ENCODE results near the gene GABBR2. TPM values are rescaled to one million over a fixed set of nuclear protein-coding genes. Genes with fewer than 3 reads are reported as not detected.
"Not testable (repeated sequence)": the region's sequence is repeated elsewhere in the genome, so short reads cannot be mapped to it uniquely, and the experiment has no call there.

GABBR2 gene
- polyA plus RNA-seq, 1 donor = 0.69 TPM

- Histone ChIP-seq H3K4me1 (ENCODE audit: control insufficient read depth, insufficient read depth, low read length) (peaks cover 5% of the 10 kb centered on the region), H3K9me3 (ENCODE audit: control insufficient read depth, low read depth, low read length) (no peaks in the 10 kb centered on the region), H3K27me3 (ENCODE audit: control insufficient read depth, insufficient read depth, low read length) (no peaks in the 10 kb centered on the region), H3K4me3 (ENCODE audit: low read length) (no peak overlapping the region), H3K36me3 (ENCODE audit: control insufficient read depth, insufficient read depth, low read length) (no peaks in the 10 kb centered on the region), H3K27ac (ENCODE audit: low read length) (no peak overlapping the region)
- no CpG with 5 or more reads among the region's 7 CpGs for WGBS (ENCODE audit: insufficient coverage, low lambda C conversion rate)
- peak in 1 of 2 donors; percentile 21 for DNase-seq
Measured at GRCh38 chr9:98686961-98687855, 21.5 kb downstream of the GABBR2 start.

DNA sequence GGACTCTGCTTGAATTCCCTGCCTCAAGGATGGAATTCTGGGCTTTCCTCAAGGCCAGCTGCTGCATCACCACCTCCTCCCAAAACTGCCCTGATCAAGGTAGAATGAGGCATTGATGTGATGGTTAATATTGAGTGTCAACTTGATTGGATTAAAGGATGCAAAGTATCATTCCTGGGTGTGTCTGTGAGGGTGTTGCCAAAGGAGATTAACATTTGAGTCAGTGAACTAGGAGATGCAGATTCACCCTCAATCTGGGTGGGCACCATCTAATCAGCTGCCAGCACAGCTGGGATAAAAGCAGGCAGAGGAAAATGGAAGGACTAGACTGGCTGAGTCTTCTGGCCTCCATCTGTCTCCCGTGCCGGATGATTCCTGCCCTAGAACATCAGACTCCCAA is 23.9 kb downstream of the GABBR2 start:
- not testable (repeated sequence) for H3K36me3 ChIP-seq (ENCODE audit: control insufficient read depth, insufficient read depth, low read length); H3K4me1 ChIP-seq (ENCODE audit: control insufficient read depth, insufficient read depth, low read length); H3K27me3 ChIP-seq (ENCODE audit: control insufficient read depth, insufficient read depth, low read length); H3K4me3 ChIP-seq (ENCODE audit: low read length); H3K27ac ChIP-seq (ENCODE audit: low read length); H3K9me3 ChIP-seq (ENCODE audit: control insufficient read depth, low read depth, low read length); DNase-seq
- WGBS (ENCODE audit: insufficient coverage, low lambda C conversion rate) = no CpG with 5 or more reads among the region's 2 CpGs

GRCh38 chr9:98678244-98678842 is 30.4 kb downstream of the GABBR2 start:
- H3K4me1 ChIP-seq (ENCODE audit: control insufficient read depth, insufficient read depth, low read length) = no peaks in the 10 kb centered on the region
- DNase-seq = no peak
- no peak overlapping the region for H3K4me3 ChIP-seq (ENCODE audit: low read length)
- WGBS (ENCODE audit: insufficient coverage, low lambda C conversion rate) = 0% methylated on average over 1 of the region's 9 CpGs
- H3K9me3 ChIP-seq (ENCODE audit: control insufficient read depth, low read depth, low read length) = no peaks in the 10 kb centered on the region
- H3K36me3 ChIP-seq (ENCODE audit: control insufficient read depth, insufficient read depth, low read length) = no peaks in the 10 kb centered on the region
- no peaks in the 10 kb centered on the region for H3K27me3 ChIP-seq (ENCODE audit: control insufficient read depth, insufficient read depth, low read length)
- H3K27ac ChIP-seq (ENCODE audit: low read length) = no peak overlapping the region

GRCh38 chr9:98673681-98674080 is 35.1 kb downstream of the GABBR2 start:
- no CpG with 5 or more reads among the region's 5 CpGs for WGBS (ENCODE audit: insufficient coverage, low lambda C conversion rate)
- H3K4me1 ChIP-seq (ENCODE audit: control insufficient read depth, insufficient read depth, low read length) = no peaks in the 10 kb centered on the region
- H3K4me3 ChIP-seq (ENCODE audit: low read length) = no peak overlapping the region
- H3K27me3 ChIP-seq (ENCODE audit: control insufficient read depth, insufficient read depth, low read length) = no peaks in the 10 kb centered on the region
- no peak overlapping the region for H3K27ac ChIP-seq (ENCODE audit: low read length)
- H3K9me3 ChIP-seq (ENCODE audit: control insufficient read depth, low read depth, low read length) = no peaks in the 10 kb centered on the region
- DNase-seq = no peak
- H3K36me3 ChIP-seq (ENCODE audit: control insufficient read depth, insufficient read depth, low read length) = no peaks in the 10 kb centered on the region

DNA sequence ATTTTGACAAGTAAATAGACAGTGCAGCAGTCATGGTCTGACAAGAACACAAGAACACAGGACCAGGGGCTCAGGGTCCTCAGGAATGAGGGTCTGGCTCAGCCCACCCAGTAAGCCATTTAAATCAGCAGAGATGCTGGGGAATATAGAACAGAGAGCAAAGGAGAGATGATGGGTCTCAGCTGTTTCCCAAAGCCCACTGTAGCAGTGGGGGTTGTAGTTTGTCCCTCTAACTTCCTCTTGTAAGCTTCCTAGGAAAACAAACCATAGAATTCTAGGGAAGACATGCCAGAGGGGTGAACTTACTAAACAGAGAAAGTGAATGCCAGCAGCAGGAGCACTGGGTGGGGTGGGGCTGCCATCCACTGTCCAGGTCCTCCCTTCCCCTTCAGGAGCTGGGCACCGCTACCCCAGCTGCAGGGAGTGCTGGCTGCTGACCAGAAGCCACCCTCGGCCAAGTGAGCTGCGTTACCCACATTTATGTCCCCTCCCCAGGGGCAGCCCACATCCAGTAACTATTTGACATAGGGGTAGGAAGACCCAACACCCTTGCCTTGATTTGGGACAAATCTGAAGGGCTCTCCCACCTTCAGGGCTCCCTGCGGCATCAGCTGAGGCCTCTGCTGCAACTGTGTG is 41.6 kb downstream of the GABBR2 start:
- H3K4me1 ChIP-seq (ENCODE audit: control insufficient read depth, insufficient read depth, low read length) = no peaks in the 10 kb centered on the region
- no peaks in the 10 kb centered on the region for H3K36me3 ChIP-seq (ENCODE audit: control insufficient read depth, insufficient read depth, low read length)
- no peak overlapping the region for H3K27ac ChIP-seq (ENCODE audit: low read length)
- H3K9me3 ChIP-seq (ENCODE audit: control insufficient read depth, low read depth, low read length) = no peaks in the 10 kb centered on the region
- no peaks in the 10 kb centered on the region for H3K27me3 ChIP-seq (ENCODE audit: control insufficient read depth, insufficient read depth, low read length)
- no peak overlapping the region for H3K4me3 ChIP-seq (ENCODE audit: low read length)
- no CpG with 5 or more reads among the region's 4 CpGs for WGBS (ENCODE audit: insufficient coverage, low lambda C conversion rate)
- DNase-seq = no peak

- no peaks in the 10 kb centered on the region for H3K27me3 ChIP-seq (ENCODE audit: control insufficient read depth, insufficient read depth, low read length)
- DNase-seq = no peak
- no peaks in the 10 kb centered on the region for H3K4me1 ChIP-seq (ENCODE audit: control insufficient read depth, insufficient read depth, low read length)
- no peaks in the 10 kb centered on the region for H3K9me3 ChIP-seq (ENCODE audit: control insufficient read depth, low read depth, low read length)
- H3K27ac ChIP-seq (ENCODE audit: low read length) = no peak overlapping the region
- H3K4me3 ChIP-seq (ENCODE audit: low read length) = no peak overlapping the region
- H3K36me3 ChIP-seq (ENCODE audit: control insufficient read depth, insufficient read depth, low read length) = no peaks in the 10 kb centered on the region
- WGBS (ENCODE audit: insufficient coverage, low lambda C conversion rate) = no CpG with 5 or more reads among the region's 4 CpGs
Measured at GRCh38 chr9:98665501-98665900, 43.2 kb downstream of the GABBR2 start.

DNA sequence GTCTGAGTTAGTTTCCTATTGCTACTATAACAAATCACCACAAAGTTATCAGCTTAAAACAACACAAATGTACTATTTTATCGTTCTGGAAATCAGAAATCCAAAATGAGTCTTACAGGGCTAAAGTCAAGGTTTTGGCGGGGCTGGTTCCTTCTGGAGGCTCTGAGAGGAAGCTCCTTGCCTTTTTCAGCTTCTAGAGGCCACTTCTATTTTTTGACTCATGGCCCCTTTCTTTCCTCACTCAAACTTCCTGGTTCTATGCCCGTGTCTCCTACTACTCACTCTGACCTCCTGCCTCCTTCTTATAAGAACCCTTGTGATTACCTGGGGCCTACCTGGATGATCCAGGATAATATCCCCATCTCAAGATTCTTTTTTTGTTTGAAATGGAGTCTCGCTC is 48.2 kb downstream of the GABBR2 start:
- no peak overlapping the region for H3K27ac ChIP-seq (ENCODE audit: low read length)
- H3K36me3 ChIP-seq (ENCODE audit: control insufficient read depth, insufficient read depth, low read length) = no peaks in the 10 kb centered on the region
- H3K27me3 ChIP-seq (ENCODE audit: control insufficient read depth, insufficient read depth, low read length) = no peaks in the 10 kb centered on the region
- H3K4me3 ChIP-seq (ENCODE audit: low read length) = no peak overlapping the region
- DNase-seq = no peak
- WGBS (ENCODE audit: insufficient coverage, low lambda C conversion rate) = 100% methylated on average over 1 of the region's 4 CpGs
- H3K4me1 ChIP-seq (ENCODE audit: control insufficient read depth, insufficient read depth, low read length) = no peaks in the 10 kb centered on the region
- H3K9me3 ChIP-seq (ENCODE audit: control insufficient read depth, low read depth, low read length) = no peaks in the 10 kb centered on the region

- Histone ChIP-seq H3K4me1 (ENCODE audit: control insufficient read depth, insufficient read depth, low read length) (no peaks in the 10 kb centered on the region), H3K4me3 (ENCODE audit: low read length) (no peak overlapping the region), H3K9me3 (ENCODE audit: control insufficient read depth, low read depth, low read length) (no peaks in the 10 kb centered on the region), H3K27me3 (ENCODE audit: control insufficient read depth, insufficient read depth, low read length) (no peaks in the 10 kb centered on the region), H3K27ac (ENCODE audit: low read length) (no peak overlapping the region), H3K36me3 (ENCODE audit: control insufficient read depth, insufficient read depth, low read length) (no peaks in the 10 kb centered on the region)
- no CpG with 5 or more reads among the region's 1 CpG for WGBS (ENCODE audit: insufficient coverage, low lambda C conversion rate)
- DNase-seq = no peak
Measured at GRCh38 chr9:98658951-98659351, 49.8 kb downstream of the GABBR2 start.

DNA sequence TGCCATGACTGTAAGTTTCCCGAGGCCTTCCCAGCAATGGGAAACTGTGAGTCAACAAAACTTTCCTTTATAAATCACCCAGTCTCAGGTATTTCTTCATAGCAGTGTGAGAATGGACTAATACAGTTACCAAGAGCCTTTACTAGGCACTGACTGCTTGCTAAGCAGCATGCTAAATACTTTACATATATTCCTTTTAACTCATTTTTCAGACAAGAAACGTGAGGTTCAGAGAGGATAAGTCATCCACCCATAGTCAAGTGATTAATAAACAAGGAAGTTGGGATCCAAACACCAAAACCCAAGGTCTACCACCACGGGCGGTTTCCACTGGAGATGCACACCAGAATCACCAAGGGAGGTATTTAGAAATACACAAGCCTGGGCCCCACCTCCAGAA is 50.8 kb downstream of the GABBR2 start:
- H3K27me3 ChIP-seq (ENCODE audit: control insufficient read depth, insufficient read depth, low read length) = no peaks in the 10 kb centered on the region
- no peak overlapping the region for H3K27ac ChIP-seq (ENCODE audit: low read length)
- H3K4me1 ChIP-seq (ENCODE audit: control insufficient read depth, insufficient read depth, low read length) = no peaks in the 10 kb centered on the region
- H3K4me3 ChIP-seq (ENCODE audit: low read length) = no peak overlapping the region
- H3K36me3 ChIP-seq (ENCODE audit: control insufficient read depth, insufficient read depth, low read length) = no peaks in the 10 kb centered on the region
- H3K9me3 ChIP-seq (ENCODE audit: control insufficient read depth, low read depth, low read length) = no peaks in the 10 kb centered on the region
- DNase-seq = no peak
- no CpG with 5 or more reads among the region's 4 CpGs for WGBS (ENCODE audit: insufficient coverage, low lambda C conversion rate)

GRCh38 chr9:98656511-98656910 is 52.2 kb downstream of the GABBR2 start:
- Histone ChIP-seq H3K36me3 (ENCODE audit: control insufficient read depth, insufficient read depth, low read length) (no peaks in the 10 kb centered on the region), H3K27ac (ENCODE audit: low read length) (no peak overlapping the region), H3K27me3 (ENCODE audit: control insufficient read depth, insufficient read depth, low read length) (no peaks in the 10 kb centered on the region), H3K4me3 (ENCODE audit: low read length) (no peak overlapping the region), H3K9me3 (ENCODE audit: control insufficient read depth, low read depth, low read length) (no peaks in the 10 kb centered on the region), H3K4me1 (ENCODE audit: control insufficient read depth, insufficient read depth, low read length) (no peaks in the 10 kb centered on the region)
- DNase-seq = no peak
- 80% methylated on average over 1 of the region's 2 CpGs for WGBS (ENCODE audit: insufficient coverage, low lambda C conversion rate)
